ENCODE measurements around the gene OR5K1. TPM values are rescaled to one million over a fixed set of nuclear protein-coding genes. Genes with fewer than 3 reads are reported as not detected.

The OR5K1 gene
- total RNA-seq, 1 experiment from 2014 or later = not detected

GRCh38 chr3:98514948-98515347, 51.9 kb downstream of the OR5K1 start:
- intact Hi-C loops (cut with micrococcal nuclease; ENCODE audit: unreplicated experiment) = no loop called here
- in situ Hi-C loops (cut with HindIII; ENCODE audit: low pct_unique_long_range_greater_than_20kb, low sequenced_read_pairs) = no loop called here
- POLR2A ChIA-PET = no interaction called here
- H3K4me3 ChIP-seq (ENCODE audit: low read depth in 2 of 2, low read length in 2 of 2) = no peak overlapping the region
- TF ChIP-seq SIN3A (IDR thresholded peaks at IDR 0.05; ENCODE audit: borderline replicate concordance, insufficient read depth, low read depth, low read length) (no peak), POLR2AphosphoS5 (IDR thresholded peaks at IDR 0.05; ENCODE audit: low read depth, low read length) (no peak), TCF7L2 (IDR thresholded peaks at IDR 0.05; ENCODE audit: low read depth, low read length) (no peak), CTCF (IDR thresholded peaks at IDR 0.05) (no peak)
- TF ChIP-seq, protein P1, sequence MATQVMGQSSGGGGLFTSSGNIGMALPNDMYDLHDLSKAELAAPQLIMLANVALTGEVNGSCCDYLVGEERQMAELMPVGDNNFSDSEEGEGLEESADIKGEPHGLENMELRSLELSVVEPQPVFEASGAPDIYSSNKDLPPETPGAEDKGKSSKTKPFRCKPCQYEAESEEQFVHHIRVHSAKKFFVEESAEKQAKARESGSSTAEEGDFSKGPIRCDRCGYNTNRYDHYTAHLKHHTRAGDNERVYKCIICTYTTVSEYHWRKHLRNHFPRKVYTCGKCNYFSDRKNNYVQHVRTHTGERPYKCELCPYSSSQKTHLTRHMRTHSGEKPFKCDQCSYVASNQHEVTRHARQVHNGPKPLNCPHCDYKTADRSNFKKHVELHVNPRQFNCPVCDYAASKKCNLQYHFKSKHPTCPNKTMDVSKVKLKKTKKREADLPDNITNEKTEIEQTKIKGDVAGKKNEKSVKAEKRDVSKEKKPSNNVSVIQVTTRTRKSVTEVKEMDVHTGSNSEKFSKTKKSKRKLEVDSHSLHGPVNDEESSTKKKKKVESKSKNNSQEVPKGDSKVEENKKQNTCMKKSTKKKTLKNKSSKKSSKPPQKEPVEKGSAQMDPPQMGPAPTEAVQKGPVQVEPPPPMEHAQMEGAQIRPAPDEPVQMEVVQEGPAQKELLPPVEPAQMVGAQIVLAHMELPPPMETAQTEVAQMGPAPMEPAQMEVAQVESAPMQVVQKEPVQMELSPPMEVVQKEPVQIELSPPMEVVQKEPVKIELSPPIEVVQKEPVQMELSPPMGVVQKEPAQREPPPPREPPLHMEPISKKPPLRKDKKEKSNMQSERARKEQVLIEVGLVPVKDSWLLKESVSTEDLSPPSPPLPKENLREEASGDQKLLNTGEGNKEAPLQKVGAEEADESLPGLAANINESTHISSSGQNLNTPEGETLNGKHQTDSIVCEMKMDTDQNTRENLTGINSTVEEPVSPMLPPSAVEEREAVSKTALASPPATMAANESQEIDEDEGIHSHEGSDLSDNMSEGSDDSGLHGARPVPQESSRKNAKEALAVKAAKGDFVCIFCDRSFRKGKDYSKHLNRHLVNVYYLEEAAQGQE (IDR thresholded peaks at IDR 0.05; ENCODE audit: insufficient read depth in 1 of 2, low read depth in 2 of 2, low read length in 1 of 2) = no peak
- no peak overlapping the region for H3K27ac ChIP-seq (ENCODE audit: low read length)
- no peaks in the 10 kb centered on the region for H3K4me1 ChIP-seq (ENCODE audit: control insufficient read depth, insufficient read depth, low read length)
- CTCF ChIA-PET = no interaction called here
- peaks cover 36% of the 10 kb centered on the region for H3K36me3 ChIP-seq (ENCODE audit: control insufficient read depth, insufficient read depth, low read length)
- no peaks in the 10 kb centered on the region for H3K9me3 ChIP-seq (ENCODE audit: control insufficient read depth, insufficient read depth, low read depth, low read length)
- ATAC-seq (no peak), DNase-seq (ENCODE audit: low read depth, low spot score) (no peak)
- no TSS peak for BruUV-seq (replicated peaks)
- no peaks in the 10 kb centered on the region for H3K27me3 ChIP-seq (ENCODE audit: control insufficient read depth, insufficient read depth, low read length)

- Histone ChIP-seq H3K27me3 (ENCODE audit: control insufficient read depth, insufficient read depth, low read length) (no peaks in the 10 kb centered on the region), H3K27ac (ENCODE audit: low read length) (no peak overlapping the region), H3K4me1 (ENCODE audit: control insufficient read depth, insufficient read depth, low read length) (peaks cover 13% of the 10 kb centered on the region), H3K4me3 (ENCODE audit: low read depth in 2 of 2, low read length in 2 of 2) (no peak overlapping the region), H3K9me3 (ENCODE audit: control insufficient read depth, insufficient read depth, low read depth, low read length) (no peaks in the 10 kb centered on the region), H3K36me3 (ENCODE audit: control insufficient read depth, insufficient read depth, low read length) (peaks cover 60% of the 10 kb centered on the region)
- TF ChIP-seq, protein P1 (IDR thresholded peaks at IDR 0.05; ENCODE audit: insufficient read depth in 1 of 2, low read depth in 2 of 2, low read length in 1 of 2) = no peak
- TF ChIP-seq TCF7L2 (IDR thresholded peaks at IDR 0.05; ENCODE audit: low read depth, low read length) (no peak), SIN3A (IDR thresholded peaks at IDR 0.05; ENCODE audit: borderline replicate concordance, insufficient read depth, low read depth, low read length) (no peak), CTCF (IDR thresholded peaks at IDR 0.05) (no peak), POLR2AphosphoS5 (IDR thresholded peaks at IDR 0.05; ENCODE audit: low read depth, low read length) (no peak)
- ATAC-seq = no peak
- DNase-seq (ENCODE audit: low read depth, low spot score) = no peak
- BruUV-seq (replicated peaks) = no TSS peak
- ChIA-PET CTCF (no interaction called here), POLR2A (no interaction called here)
- intact Hi-C loops (cut with micrococcal nuclease; ENCODE audit: unreplicated experiment) = no loop called here
- in situ Hi-C loops (cut with HindIII; ENCODE audit: low pct_unique_long_range_greater_than_20kb, low sequenced_read_pairs) = no loop called here
Observed at GRCh38 chr3:98518816-98519215, 55.8 kb downstream of the OR5K1 start.

All from Panc1 (cell line).